SH-SY5Y (cell line): ENCODE results near the gene LEFTY2.

ENCODE experiments used
- GATA2 ChIP-seq: IDR thresholded peaks from 2 replicates; pipeline ENCODE4 v1.6.1; 2011; ENCODE audit warnings: mild to moderate bottlenecking, low read depth, low read length
- GATA3 ChIP-seq: IDR thresholded peaks from 2 replicates; pipeline ENCODE4 v1.6.1; 2011; ENCODE audit warnings: low read depth, mild to moderate bottlenecking, low read length, moderate library complexity

GRCh38 chr1:225963735-225964530, 22.9 kb upstream of the LEFTY2 start:
- TF ChIP-seq GATA2 (no peak), GATA3 (no peak)
